ENCODE data around the gene SLC16A6. TPM values are rescaled to one million over a fixed set of nuclear protein-coding genes. Genes with fewer than 3 reads are reported as not detected.

Gene SLC16A6
- total RNA-seq, 1 donor from 2014 or later, result 2.1 TPM

- H3K36me3 Mint-ChIP-seq (ENCODE audit: unreplicated experiment), result no peaks in the 10 kb centered on the region
- TF ChIP-seq, protein P1, sequence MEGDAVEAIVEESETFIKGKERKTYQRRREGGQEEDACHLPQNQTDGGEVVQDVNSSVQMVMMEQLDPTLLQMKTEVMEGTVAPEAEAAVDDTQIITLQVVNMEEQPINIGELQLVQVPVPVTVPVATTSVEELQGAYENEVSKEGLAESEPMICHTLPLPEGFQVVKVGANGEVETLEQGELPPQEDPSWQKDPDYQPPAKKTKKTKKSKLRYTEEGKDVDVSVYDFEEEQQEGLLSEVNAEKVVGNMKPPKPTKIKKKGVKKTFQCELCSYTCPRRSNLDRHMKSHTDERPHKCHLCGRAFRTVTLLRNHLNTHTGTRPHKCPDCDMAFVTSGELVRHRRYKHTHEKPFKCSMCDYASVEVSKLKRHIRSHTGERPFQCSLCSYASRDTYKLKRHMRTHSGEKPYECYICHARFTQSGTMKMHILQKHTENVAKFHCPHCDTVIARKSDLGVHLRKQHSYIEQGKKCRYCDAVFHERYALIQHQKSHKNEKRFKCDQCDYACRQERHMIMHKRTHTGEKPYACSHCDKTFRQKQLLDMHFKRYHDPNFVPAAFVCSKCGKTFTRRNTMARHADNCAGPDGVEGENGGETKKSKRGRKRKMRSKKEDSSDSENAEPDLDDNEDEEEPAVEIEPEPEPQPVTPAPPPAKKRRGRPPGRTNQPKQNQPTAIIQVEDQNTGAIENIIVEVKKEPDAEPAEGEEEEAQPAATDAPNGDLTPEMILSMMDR (IDR thresholded peaks at IDR 0.05), result no peak
- H3K4me1 Mint-ChIP-seq (ENCODE audit: unreplicated experiment), result peaks cover 6% of the 10 kb centered on the region
- no peak overlapping the region for H3K27ac Mint-ChIP-seq (ENCODE audit: unreplicated experiment)
- no peaks in the 10 kb centered on the region for H3K27me3 Mint-ChIP-seq (ENCODE audit: unreplicated experiment)
- H3K9me3 Mint-ChIP-seq (ENCODE audit: unreplicated experiment), result no peaks in the 10 kb centered on the region
- no peak overlapping the region for H3K4me3 Mint-ChIP-seq (ENCODE audit: unreplicated experiment)
- DNase-seq (ENCODE audit: extremely low spot score, unreplicated experiment), result no peak
Measured at GRCh38 chr17:68322630-68323029, 31.7 kb upstream of the SLC16A6 start.

DNA sequence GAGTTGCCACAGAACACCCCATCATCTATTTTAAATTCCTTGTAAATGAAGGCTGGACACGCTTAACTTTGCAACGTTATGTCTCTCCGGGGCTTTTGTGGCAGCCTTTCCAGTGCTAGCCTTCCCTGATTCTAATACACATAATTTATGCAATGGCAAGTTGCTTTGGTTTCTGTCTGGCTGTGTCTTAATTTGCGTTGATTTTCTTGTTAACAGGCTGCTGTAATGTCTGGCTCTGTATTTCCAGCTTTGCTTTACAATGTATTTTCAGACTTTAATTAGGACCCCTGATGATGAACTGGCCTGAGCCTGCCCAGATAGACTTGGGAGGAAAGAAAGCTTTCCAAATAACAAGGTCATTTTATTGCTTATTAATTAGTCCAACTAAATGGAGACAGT lies 30.6 kb upstream of the SLC16A6 start:
- no peak for DNase-seq (ENCODE audit: extremely low spot score, unreplicated experiment)
- Mint-ChIP-seq H3K4me1 (ENCODE audit: unreplicated experiment) (peaks cover 8% of the 10 kb centered on the region), H3K9me3 (ENCODE audit: unreplicated experiment) (no peaks in the 10 kb centered on the region), H3K36me3 (ENCODE audit: unreplicated experiment) (no peaks in the 10 kb centered on the region), H3K27ac (ENCODE audit: unreplicated experiment) (no peak overlapping the region), H3K27me3 (ENCODE audit: unreplicated experiment) (no peaks in the 10 kb centered on the region), H3K4me3 (ENCODE audit: unreplicated experiment) (no peak overlapping the region)
- TF ChIP-seq, protein P1 (IDR thresholded peaks at IDR 0.05), result no peak

GRCh38 chr17:68320943-68321555 lies 30.1 kb upstream of the SLC16A6 start:
- DNase-seq (ENCODE audit: extremely low spot score, unreplicated experiment), result no peak
- TF ChIP-seq, protein P1 (IDR thresholded peaks at IDR 0.05), result no peak
- Mint-ChIP-seq H3K27me3 (ENCODE audit: unreplicated experiment) (no peaks in the 10 kb centered on the region), H3K9me3 (ENCODE audit: unreplicated experiment) (no peaks in the 10 kb centered on the region), H3K36me3 (ENCODE audit: unreplicated experiment) (no peaks in the 10 kb centered on the region), H3K4me3 (ENCODE audit: unreplicated experiment) (no peak overlapping the region), H3K4me1 (ENCODE audit: unreplicated experiment) (peaks cover 8% of the 10 kb centered on the region), H3K27ac (ENCODE audit: unreplicated experiment) (no peak overlapping the region)

GRCh38 chr17:68320311-68320865 lies 29.5 kb upstream of the SLC16A6 start:
- TF ChIP-seq, protein P1 (IDR thresholded peaks at IDR 0.05), result no peak
- Mint-ChIP-seq H3K27me3 (ENCODE audit: unreplicated experiment) (no peaks in the 10 kb centered on the region), H3K36me3 (ENCODE audit: unreplicated experiment) (no peaks in the 10 kb centered on the region), H3K4me3 (ENCODE audit: unreplicated experiment) (no peak overlapping the region), H3K9me3 (ENCODE audit: unreplicated experiment) (no peaks in the 10 kb centered on the region), H3K4me1 (ENCODE audit: unreplicated experiment) (peaks cover 8% of the 10 kb centered on the region), H3K27ac (ENCODE audit: unreplicated experiment) (no peak overlapping the region)
- no peak for DNase-seq (ENCODE audit: extremely low spot score, unreplicated experiment)

- H3K4me1 Mint-ChIP-seq (ENCODE audit: unreplicated experiment), result peaks cover 8% of the 10 kb centered on the region
- H3K36me3 Mint-ChIP-seq (ENCODE audit: unreplicated experiment), result no peaks in the 10 kb centered on the region
- no peak for DNase-seq (ENCODE audit: extremely low spot score, unreplicated experiment)
- H3K4me3 Mint-ChIP-seq (ENCODE audit: unreplicated experiment), result no peak overlapping the region
- H3K9me3 Mint-ChIP-seq (ENCODE audit: unreplicated experiment), result no peaks in the 10 kb centered on the region
- no peak overlapping the region for H3K27ac Mint-ChIP-seq (ENCODE audit: unreplicated experiment)
- TF ChIP-seq, protein P1 (IDR thresholded peaks at IDR 0.05), result no peak
- no peaks in the 10 kb centered on the region for H3K27me3 Mint-ChIP-seq (ENCODE audit: unreplicated experiment)
Measured at GRCh38 chr17:68319410-68320162, 28.7 kb upstream of the SLC16A6 start.

Data from osteocyte (in vitro differentiated cells).